A549 (cell line): ENCODE results near the gene SGPL1. TPM values are rescaled to one million over a fixed set of nuclear protein-coding genes. Genes with fewer than 3 reads are reported as not detected.

ENCODE experiments used
- ATAC-seq, 2 experiments: fragments of 200-7000 bp in 1 of 2; fragments of >200 bp in 1 of 2; cut with Nextera tagmentation in 1 of 2; cut with Tn5 transposase in 1 of 2; 3 replicates each; pipeline versions ENCODE4 v1.8.0 to v1.9.1; 2018 to 2020; ENCODE audit warnings: mild to moderate bottlenecking in 1 of 2, moderate library complexity in 1 of 2
- CTCF ChIA-PET: fragments of 300-600 bp; sonication (Branson Sonifier 250); formaldehyde crosslinking; extraction: SDS; loops from one replicate; lab custom pipeline; 2021; ENCODE audit warnings: antibody characterized with exemption, inconsistent platforms; lab: Yijun Ruan, JAX
- POLR2A ChIA-PET: fragments of 350-600 bp; formaldehyde crosslinking; extraction: SDS; loops from one replicate; lab custom pipeline; 2021; ENCODE audit warnings: antibody characterized with exemption, inconsistent platforms; lab: Yijun Ruan, JAX
- DNase-seq, 2 experiments: peaks; one replicate each; pipeline versions ENCODE4 v3.0.0 to v3.0.0-alpha.2; 2011 to 2016; ENCODE audit warnings: low read depth in 1 of 2, low spot score in 1 of 2
- FAIRE-seq: peaks from 2 replicates; lab custom pipeline; 2011; peaks lifted over from hg19 to GRCh38; lab: Jason Lieb, UNC
- H3K27ac ChIP-seq, 2 experiments: fragments of >200 bp; sonication (Bioruptor Twin); formaldehyde crosslinking; 3 replicates each; pipeline ENCODE4 v1.5.1; 2016 to 2017
- H3K4me1 ChIP-seq: fragments of >200 bp; sonication (Bioruptor Twin); formaldehyde crosslinking; 3 replicates; pipeline ENCODE4 v1.6.1; 2016
- H3K4me2 ChIP-seq: fragments of >200 bp; sonication (Bioruptor Twin); formaldehyde crosslinking; 3 replicates; pipeline ENCODE4 v1.6.1; 2016
- H3K4me3 ChIP-seq: fragments of >200 bp; sonication (Bioruptor Twin); formaldehyde crosslinking; 3 replicates; pipeline ENCODE4 v1.5.1; 2016
- H3K9me3 ChIP-seq: fragments of >200 bp; sonication (Bioruptor Twin); formaldehyde crosslinking; 3 replicates; pipeline ENCODE4 v1.6.1; 2016
- CBX2 ChIP-seq: fragments of 200-600 bp; sonication (generic); IDR thresholded peaks from 2 replicates; pipeline ENCODE4 v1.6.1; 2016; ENCODE audit warnings: low read depth, mild to moderate bottlenecking, borderline replicate concordance
- ESRRA ChIP-seq: fragments of 150-350 bp; IDR thresholded peaks from 2 replicates; pipeline ENCODE4 v1.6.1; 2014; ENCODE audit warnings: mild to moderate bottlenecking, low read length, borderline replicate concordance
- FOSL2 ChIP-seq, 2 experiments: fragments of 450-650 bp in 1 of 2; fragments of >200 bp in 1 of 2; sonication (Bioruptor Twin) in 1 of 2; formaldehyde crosslinking; IDR thresholded peaks; 2 replicates each; pipeline versions ENCODE4 v1.5.0 to v1.6.1; 2016 to 2020; ENCODE audit warnings: mild to moderate bottlenecking in 1 of 2, moderate library complexity in 1 of 2
- HDAC2 ChIP-seq: fragments of 200-600 bp; sonication (generic); IDR thresholded peaks from 2 replicates; pipeline ENCODE4 v1.6.1; 2016
- HOXA7 ChIP-seq: fragments of 250-450 bp; sonication (Bioruptor Pico); IDR thresholded peaks from 2 replicates; pipeline ENCODE4 v1.5.0; 2020; ENCODE audit warnings: mild to moderate bottlenecking, moderate library complexity
- HOXB13 ChIP-seq: fragments of 250-450 bp; sonication (Bioruptor Pico); IDR thresholded peaks from 2 replicates; pipeline ENCODE4 v1.5.0; 2020; ENCODE audit warnings: low read depth, mild to moderate bottlenecking, moderate library complexity
- JUN ChIP-seq, 2 experiments: fragments of >200 bp; sonication (Bioruptor Twin); formaldehyde crosslinking; IDR thresholded peaks; 2 replicates in 1 of 2; 3 replicates in 1 of 2; pipeline ENCODE4 v1.6.1; 2016 to 2017
- NPAS2 ChIP-seq: fragments of 250-450 bp; sonication (Bioruptor Pico); IDR thresholded peaks from 2 replicates; pipeline ENCODE4 v1.8.0; 2022; ENCODE audit warnings: mild to moderate bottlenecking, moderate library complexity, borderline replicate concordance
- NR3C1 ChIP-seq: fragments of >200 bp; sonication (Bioruptor Twin); formaldehyde crosslinking; IDR thresholded peaks from 3 replicates; pipeline ENCODE4 v1.6.1; 2017
- POLR2A ChIP-seq: IDR thresholded peaks from 2 replicates; pipeline ENCODE4 v1.6.1; 2012; ENCODE audit warnings: mild to moderate bottlenecking, low read length
- ZFP36 ChIP-seq: fragments of 450-650 bp; IDR thresholded peaks from 2 replicates; pipeline ENCODE4 v1.6.1; 2014; ENCODE audit warnings: borderline replicate concordance; ENCODE audit not compliant: partially characterized antibody
- WGBS: methylation state at CpG from one replicate; pipeline ENCODE4 v1.1.6; 2017; ENCODE audit errors: missing lambda C conversion rate; 5-methylcytosine and 5-hydroxymethylcytosine counted together
- polyA plus RNA-seq, 4 experiments: library from polyadenylated mRNA; depleted of rRNA in 3 of 4; stranded (reverse); fragments of >200 nt; fragmentation: RNase III in 1 of 4; extraction: RNeasy Plus Mini Kit Qiagen cat#74134 plus additional on column Dnase treatment in 1 of 4; gene quantifications; 2 replicates in 3 of 4; 3 replicates in 1 of 4; pipeline ENCODE4 v1.2.3, GENCODE V29; 2011 to 2017
- TF ChIP-seq, protein P1 (sequence below): fragments of >200 bp; sonication (Bioruptor Twin); formaldehyde crosslinking; IDR thresholded peaks from 2 replicates; pipeline ENCODE4 v1.6.1; 2016
- TF ChIP-seq, protein P2 (sequence below): IDR thresholded peaks from 2 replicates; pipeline ENCODE4 v1.6.1; 2012; ENCODE audit warnings: low read depth, borderline replicate concordance

SGPL1 gene
- polyA plus RNA-seq, 2 of the 4 experiments (the other 2 are of a cell fraction), result 32.2 to 49.8 TPM

- CTCF ChIA-PET, result no interaction called here
- Histone ChIP-seq H3K4me2 (no peak overlapping the region), H3K4me3 (no peak overlapping the region), H3K9me3 (peaks cover 4% of the 10 kb centered on the region; the same call in 1 of the 3 replicates), H3K27ac (no peak overlapping the region), H3K4me1 (no peaks in the 10 kb centered on the region)
- DNase-seq (peak in 1 of 2 experiments; percentile 33), ATAC-seq (peak; percentile 49 to 64; a peak in 3 of 6 replicates), FAIRE-seq (no peak)
- no peak for TF ChIP-seq CBX2
- no peak for TF ChIP-seq POLR2A
- TF ChIP-seq ESRRA, result no peak
- WGBS, result 41% methylated on average over 2 of the region's 2 CpGs
- POLR2A ChIA-PET, result no interaction called here
Observed at GRCh38 chr10:70784471-70784870, 31.3 kb upstream of the SGPL1 start.

DNA sequence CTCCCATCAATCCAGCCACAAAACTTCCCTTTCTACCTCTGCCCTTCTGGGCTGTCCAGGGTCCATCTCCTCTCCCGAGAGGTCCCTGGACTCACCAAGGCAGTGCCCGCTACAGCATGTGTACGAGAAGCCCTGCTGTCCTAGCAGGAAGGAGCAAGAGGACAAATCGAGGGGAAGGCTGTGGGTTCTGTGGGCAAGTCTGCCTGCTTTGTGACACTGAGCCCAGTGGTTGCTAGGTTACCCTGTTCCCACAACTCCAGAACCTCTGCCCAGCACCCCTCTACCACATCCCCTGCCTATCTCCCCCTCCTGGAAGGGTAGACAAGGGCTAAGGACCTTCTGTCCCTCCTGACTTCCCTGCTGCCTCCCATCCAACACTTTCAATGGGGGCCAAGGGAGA is 30.6 kb upstream of the SGPL1 start, which contains the start of gene TBATA:
Gene TBATA, minus strand, starts transcription at position 188 of the 400 bp plus-strand sequence. CDS start 1,998 bp downstream, outside the sequence.
- ChIA-PET CTCF (interaction anchor here (0.5 kb wide), 1 partner anchor 136 kb away, joined by 3 read pairs; no protein-coding TSS in a partner anchor), POLR2A (no interaction called here)
- 72% methylated on average over 4 of the region's 4 CpGs for WGBS
- FAIRE-seq, result no peak
- Histone ChIP-seq H3K27ac (no peak within 1 kb of the TSS), H3K9me3 (peaks cover 4% of the 10 kb centered on the region; the same call in 1 of the 3 replicates), H3K4me1 (no peaks in the 10 kb centered on the region), H3K4me2 (no peak within 1 kb of the TSS), H3K4me3 (no peak within 1 kb of the TSS)
- TF ChIP-seq ZFP36 (no peak), FOSL2 (IDR thresholded peaks at IDR 0.05) (no peak), FOSL2 (CRISPR knock-in tag; IDR thresholded peaks at IDR 0.05) (no peak)
- ATAC-seq, result no peak; a peak in 2 of 6 replicates
- DNase-seq, result no peak

GRCh38 chr10:70786799-70787415 is 28.8 kb upstream of the SGPL1 start:
- 65% methylated on average over 5 of the region's 5 CpGs for WGBS
- H3K9me3 ChIP-seq, result peaks cover 4% of the 10 kb centered on the region; the same call in 1 of the 3 replicates
- no peak overlapping the region for H3K4me2 ChIP-seq
- TF ChIP-seq HOXA7, result no peak
- TF ChIP-seq, protein P1, sequence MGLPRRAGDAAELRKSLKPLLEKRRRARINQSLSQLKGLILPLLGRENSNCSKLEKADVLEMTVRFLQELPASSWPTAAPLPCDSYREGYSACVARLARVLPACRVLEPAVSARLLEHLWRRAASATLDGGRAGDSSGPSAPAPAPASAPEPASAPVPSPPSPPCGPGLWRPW, result no peak
- POLR2A ChIA-PET, result no interaction called here
- no peak overlapping the region for H3K4me3 ChIP-seq
- no peak overlapping the region for H3K27ac ChIP-seq
- FAIRE-seq, result no peak
- DNase-seq, result no peak
- no peaks in the 10 kb centered on the region for H3K4me1 ChIP-seq
- ATAC-seq, result no peak
- CTCF ChIA-PET, result interaction anchor here (1.0 to 1.8 kb wide), 2 partner anchors 28 to 237 kb away, joined by 3 to 4 read pairs; no protein-coding TSS in a partner anchor

- DNase-seq, result no peak
- CTCF ChIA-PET, result interaction anchor here (1.0 kb wide), 1 partner anchor 233 kb away, joined by 3 read pairs; no protein-coding TSS in a partner anchor
- 39% methylated on average over 5 of the region's 5 CpGs for WGBS
Observed at GRCh38 chr10:70791386-70792039, 24.2 kb upstream of the SGPL1 start.

DNA sequence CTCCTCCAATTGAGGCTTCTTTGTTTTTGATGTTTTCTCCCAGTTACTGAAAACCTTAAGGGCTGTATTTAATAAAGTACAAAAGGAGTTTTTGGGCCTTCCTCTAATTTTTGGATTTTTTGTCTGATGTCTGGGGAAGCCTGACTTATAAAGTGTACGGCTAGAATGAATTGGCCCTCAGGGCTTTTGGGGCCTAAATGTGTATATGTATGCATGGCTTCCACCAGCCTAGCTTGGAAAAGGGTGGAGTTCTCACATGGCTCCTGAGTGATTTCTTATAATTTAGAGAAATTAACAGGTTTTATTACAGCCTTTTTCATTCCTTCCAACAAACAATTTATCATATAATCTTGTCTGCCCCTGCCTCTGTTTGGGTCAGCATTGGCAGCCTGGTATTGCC is 20.1 kb upstream of the SGPL1 start:
- Histone ChIP-seq H3K4me2 (no peak overlapping the region), H3K4me3 (no peak overlapping the region), H3K4me1 (no peaks in the 10 kb centered on the region)
- WGBS, result 79% methylated on average over 1 of the region's 1 CpG
- DNase-seq, result no peak
- POLR2A ChIA-PET, result no interaction called here
- ATAC-seq, result no peak
- CTCF ChIA-PET, result interaction anchor here (1.4 kb wide), 1 partner anchor 37 kb away, joined by 3 read pairs; no protein-coding TSS in a partner anchor
- no peak for TF ChIP-seq HOXB13
- TF ChIP-seq NR3C1, result no peak
- TF ChIP-seq, protein P2, sequence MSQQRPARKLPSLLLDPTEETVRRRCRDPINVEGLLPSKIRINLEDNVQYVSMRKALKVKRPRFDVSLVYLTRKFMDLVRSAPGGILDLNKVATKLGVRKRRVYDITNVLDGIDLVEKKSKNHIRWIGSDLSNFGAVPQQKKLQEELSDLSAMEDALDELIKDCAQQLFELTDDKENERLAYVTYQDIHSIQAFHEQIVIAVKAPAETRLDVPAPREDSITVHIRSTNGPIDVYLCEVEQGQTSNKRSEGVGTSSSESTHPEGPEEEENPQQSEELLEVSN, result no peak
- TF ChIP-seq, all 56 proteins: peak for 0
- no peak for FAIRE-seq
- no peak overlapping the region for H3K27ac ChIP-seq
- H3K9me3 ChIP-seq, result no peaks in the 10 kb centered on the region; the same call in 2 of the 3 replicates

More at GRCh38 chr10:70791386-70792039, 24.2 kb upstream of the SGPL1 start:
- TF ChIP-seq HDAC2, result no peak
- no peak for TF ChIP-seq NPAS2
- no peak for TF ChIP-seq JUN (IDR thresholded peaks at IDR 0.05)
- no peak overlapping the region for H3K4me2 ChIP-seq
- no peak overlapping the region for H3K27ac ChIP-seq
- ATAC-seq (no peak), FAIRE-seq (no peak)
- peaks cover 4% of the 10 kb centered on the region; the same call in 1 of the 3 replicates for H3K9me3 ChIP-seq
- POLR2A ChIA-PET, result no interaction called here
- H3K4me1 ChIP-seq, result no peaks in the 10 kb centered on the region
- H3K4me3 ChIP-seq, result no peak overlapping the region
